Measurements from ENCODE around the gene SMURF1.
"Not testable (repeated sequence)": the region's sequence is repeated elsewhere in the genome, so short reads cannot be mapped to it uniquely, and the experiment has no call there.

The SMURF1 gene

GRCh38 chr7:99120916-99121315, 23.0 kb downstream of the SMURF1 start:
- DNase-seq = no peak

- DNase-seq = no peak
Measured at GRCh38 chr7:99120501-99120900, 23.4 kb downstream of the SMURF1 start.

- DNase-seq = no peak
Measured at GRCh38 chr7:99118077-99118476, 25.8 kb downstream of the SMURF1 start.

- no peak for DNase-seq
Measured at GRCh38 chr7:99116144-99116543, 27.8 kb downstream of the SMURF1 start.

GRCh38 chr7:99115379-99115778, 28.5 kb downstream of the SMURF1 start:
- DNase-seq = no peak

- no peak for DNase-seq
Measured at GRCh38 chr7:99112979-99113378, 30.9 kb downstream of the SMURF1 start.

- no peak for DNase-seq
Measured at GRCh38 chr7:99112097-99112496, 31.8 kb downstream of the SMURF1 start.

- DNase-seq = no peak
Measured at GRCh38 chr7:99111591-99111990, 32.3 kb downstream of the SMURF1 start.

- no peak for DNase-seq
Measured at GRCh38 chr7:99109108-99110051, 34.5 kb downstream of the SMURF1 start.

GRCh38 chr7:99108613-99109012, 35.3 kb downstream of the SMURF1 start:
- DNase-seq = no peak

- no peak for DNase-seq
Measured at GRCh38 chr7:99106821-99107241, 37.1 kb downstream of the SMURF1 start.

GRCh38 chr7:99106411-99106810, 37.5 kb downstream of the SMURF1 start:
- no peak for DNase-seq

- DNase-seq = no peak
Measured at GRCh38 chr7:99105756-99106155, 38.2 kb downstream of the SMURF1 start.

- DNase-seq = no peak
Measured at GRCh38 chr7:99104631-99105030, 39.3 kb downstream of the SMURF1 start.

- DNase-seq = not testable (repeated sequence)
Measured at GRCh38 chr7:99103836-99104235, 40.1 kb downstream of the SMURF1 start.

- no peak for DNase-seq
Measured at GRCh38 chr7:99102809-99103690, 40.9 kb downstream of the SMURF1 start.

GRCh38 chr7:99102361-99102760, 41.5 kb downstream of the SMURF1 start:
- no peak for DNase-seq

- not testable (repeated sequence) for DNase-seq
Measured at GRCh38 chr7:99101516-99101915, 42.4 kb downstream of the SMURF1 start.

- DNase-seq = no peak
Measured at GRCh38 chr7:99099499-99100077, 44.3 kb downstream of the SMURF1 start.

- DNase-seq = no peak
Measured at GRCh38 chr7:99098824-99099498, 44.9 kb downstream of the SMURF1 start.

- DNase-seq = no peak
Measured at GRCh38 chr7:99098286-99098823, 45.6 kb downstream of the SMURF1 start.

GRCh38 chr7:99097730-99098129, 46.2 kb downstream of the SMURF1 start:
- no peak for DNase-seq
